ENCODE data around the gene C14orf93. TPM values are rescaled to one million over a fixed set of nuclear protein-coding genes. Genes with fewer than 3 reads are reported as not detected.

The C14orf93 gene
- total and polyA plus RNA-seq, 9 of the 15 experiments (the other 6 are each of a cell fraction or from before 2014, with no cell fraction given): 2.2 to 22.4 (median 16.1) TPM

DNA sequence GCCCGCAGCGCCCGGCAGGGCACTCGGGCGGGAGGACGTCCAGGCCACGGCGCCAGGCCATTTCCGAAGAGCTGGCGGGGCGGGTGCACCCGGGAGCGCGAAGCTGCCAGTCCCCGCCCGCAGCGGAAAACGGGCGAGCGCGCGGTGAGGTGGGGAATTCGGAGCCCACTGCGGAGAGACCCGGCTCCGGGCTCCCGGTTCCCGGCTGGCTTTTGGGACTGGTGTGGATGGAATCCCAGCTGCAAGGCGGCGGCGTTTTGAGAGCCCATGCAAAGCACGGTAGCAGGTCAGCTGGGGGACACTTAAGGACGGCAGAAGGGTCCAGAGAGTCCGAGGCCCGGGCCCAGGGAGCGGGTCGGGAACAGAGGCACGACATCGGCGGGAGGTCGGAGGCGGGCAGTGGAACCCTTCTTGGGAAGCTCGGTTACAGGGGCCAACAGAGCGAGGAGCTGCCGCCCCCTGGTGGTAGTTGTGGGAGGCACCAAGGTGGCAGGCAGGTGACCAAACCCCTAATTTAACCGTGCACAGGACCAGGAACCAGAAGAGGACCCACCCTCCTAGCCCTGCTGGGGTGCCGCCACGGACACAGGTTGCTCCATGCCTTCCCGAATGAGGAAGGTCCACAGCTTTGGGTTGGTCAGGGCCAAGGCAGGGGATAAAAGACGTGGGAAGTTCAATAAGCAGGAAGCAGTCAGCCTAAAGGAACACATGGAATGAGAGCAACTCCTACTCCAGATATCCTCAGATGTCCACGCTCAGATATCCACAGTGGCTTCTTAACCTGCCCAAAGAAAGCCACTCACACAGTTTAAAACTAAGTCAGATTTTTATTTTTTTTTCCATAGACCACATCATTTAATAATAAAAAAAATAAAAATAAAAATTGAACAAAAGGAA is 48.1 kb upstream of the C14orf93 start (continued):
- TF ChIP-seq, protein P1, sequence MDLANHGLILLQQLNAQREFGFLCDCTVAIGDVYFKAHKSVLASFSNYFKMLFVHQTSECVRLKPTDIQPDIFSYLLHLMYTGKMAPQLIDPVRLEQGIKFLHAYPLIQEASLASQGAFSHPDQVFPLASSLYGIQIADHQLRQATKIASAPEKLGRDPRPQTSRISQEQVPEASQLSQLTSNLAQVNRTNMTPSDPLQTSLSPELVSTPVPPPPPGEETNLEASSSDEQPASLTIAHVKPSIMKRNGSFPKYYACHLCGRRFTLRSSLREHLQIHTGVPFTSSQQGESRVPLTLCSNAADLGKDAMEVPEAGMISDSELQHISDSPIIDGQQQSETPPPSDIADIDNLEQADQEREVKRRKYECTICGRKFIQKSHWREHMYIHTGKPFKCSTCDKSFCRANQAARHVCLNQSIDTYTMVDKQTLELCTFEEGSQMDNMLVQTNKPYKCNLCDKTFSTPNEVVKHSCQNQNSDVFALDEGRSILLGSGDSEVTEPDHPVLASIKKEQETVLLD (IDR thresholded peaks at IDR 0.05): no peak
- TF ChIP-seq HDAC2 (IDR thresholded peaks at IDR 0.05): peak; percentile 76
- TF ChIP-seq, protein P2, sequence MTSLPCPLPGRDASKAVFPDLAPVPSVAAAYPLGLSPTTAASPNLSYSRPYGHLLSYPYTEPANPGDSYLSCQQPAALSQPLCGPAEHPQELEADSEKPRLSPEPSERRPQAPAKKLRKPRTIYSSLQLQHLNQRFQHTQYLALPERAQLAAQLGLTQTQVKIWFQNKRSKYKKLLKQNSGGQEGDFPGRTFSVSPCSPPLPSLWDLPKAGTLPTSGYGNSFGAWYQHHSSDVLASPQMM (CRISPR knock-in tag; IDR thresholded peaks at IDR 0.05): no peak
- no peak for TF ChIP-seq PHF21A (IDR thresholded peaks at IDR 0.05; ENCODE audit: borderline replicate concordance, low read depth)
- TF ChIP-seq TOE1 (IDR thresholded peaks at IDR 0.05; ENCODE audit: borderline replicate concordance): peak; percentile 52; the same call in 1 of the 2 replicates
- TF ChIP-seq TOE1 (CRISPR knock-in tag; IDR thresholded peaks at IDR 0.05; ENCODE audit: borderline replicate concordance, low read depth): no peak
- TF ChIP-seq, protein P3, sequence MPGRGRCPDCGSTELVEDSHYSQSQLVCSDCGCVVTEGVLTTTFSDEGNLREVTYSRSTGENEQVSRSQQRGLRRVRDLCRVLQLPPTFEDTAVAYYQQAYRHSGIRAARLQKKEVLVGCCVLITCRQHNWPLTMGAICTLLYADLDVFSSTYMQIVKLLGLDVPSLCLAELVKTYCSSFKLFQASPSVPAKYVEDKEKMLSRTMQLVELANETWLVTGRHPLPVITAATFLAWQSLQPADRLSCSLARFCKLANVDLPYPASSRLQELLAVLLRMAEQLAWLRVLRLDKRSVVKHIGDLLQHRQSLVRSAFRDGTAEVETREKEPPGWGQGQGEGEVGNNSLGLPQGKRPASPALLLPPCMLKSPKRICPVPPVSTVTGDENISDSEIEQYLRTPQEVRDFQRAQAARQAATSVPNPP (IDR thresholded peaks at IDR 0.05; ENCODE audit: borderline replicate concordance, insufficient read depth, insufficient read length): no peak
- no peak for TF ChIP-seq ZNF124 (CRISPR knock-in tag; IDR thresholded peaks at IDR 0.05)
- TF ChIP-seq, protein P4, sequence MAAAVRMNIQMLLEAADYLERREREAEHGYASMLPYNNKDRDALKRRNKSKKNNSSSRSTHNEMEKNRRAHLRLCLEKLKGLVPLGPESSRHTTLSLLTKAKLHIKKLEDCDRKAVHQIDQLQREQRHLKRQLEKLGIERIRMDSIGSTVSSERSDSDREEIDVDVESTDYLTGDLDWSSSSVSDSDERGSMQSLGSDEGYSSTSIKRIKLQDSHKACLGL (CRISPR knock-in tag; IDR thresholded peaks at IDR 0.05; ENCODE audit: borderline replicate concordance, poor library complexity, severe bottlenecking): no peak
- TF ChIP-seq CTBP1 (IDR thresholded peaks at IDR 0.05; ENCODE audit: borderline replicate concordance): peak; percentile 83
- no peak for TF ChIP-seq ESRRB (CRISPR knock-in tag; IDR thresholded peaks at IDR 0.05; ENCODE audit: borderline replicate concordance)
- TF ChIP-seq RBFOX2 (IDR thresholded peaks at IDR 0.05; ENCODE audit: low read depth, low read length): peak; percentile 66
- TF ChIP-seq, protein P5, sequence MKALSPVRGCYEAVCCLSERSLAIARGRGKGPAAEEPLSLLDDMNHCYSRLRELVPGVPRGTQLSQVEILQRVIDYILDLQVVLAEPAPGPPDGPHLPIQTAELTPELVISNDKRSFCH (CRISPR knock-in tag; IDR thresholded peaks at IDR 0.05): no peak
- TF ChIP-seq, protein P5 (tag; IDR thresholded peaks at IDR 0.05): no peak; the same call in 1 of the 2 replicates
- TF ChIP-seq XRCC5 (IDR thresholded peaks at IDR 0.05; ENCODE audit: low read depth, low read length): 0 out of 2 replicates have a peak, but pooled peaks have one; percentile 78
- TF ChIP-seq SRSF9 (IDR thresholded peaks at IDR 0.05; ENCODE audit: borderline replicate concordance, low read depth, low read length): no peak
- TF ChIP-seq U2AF2 (optimal IDR thresholded peaks at IDR 0.05; ENCODE audit: low read depth, low read length): no peak
- TF ChIP-seq, protein P6, sequence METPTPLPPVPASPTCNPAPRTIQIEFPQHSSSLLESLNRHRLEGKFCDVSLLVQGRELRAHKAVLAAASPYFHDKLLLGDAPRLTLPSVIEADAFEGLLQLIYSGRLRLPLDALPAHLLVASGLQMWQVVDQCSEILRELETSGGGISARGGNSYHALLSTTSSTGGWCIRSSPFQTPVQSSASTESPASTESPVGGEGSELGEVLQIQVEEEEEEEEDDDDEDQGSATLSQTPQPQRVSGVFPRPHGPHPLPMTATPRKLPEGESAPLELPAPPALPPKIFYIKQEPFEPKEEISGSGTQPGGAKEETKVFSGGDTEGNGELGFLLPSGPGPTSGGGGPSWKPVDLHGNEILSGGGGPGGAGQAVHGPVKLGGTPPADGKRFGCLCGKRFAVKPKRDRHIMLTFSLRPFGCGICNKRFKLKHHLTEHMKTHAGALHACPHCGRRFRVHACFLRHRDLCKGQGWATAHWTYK (CRISPR knock-in tag; IDR thresholded peaks at IDR 0.05): no peak
- peak; percentile 84 for TF ChIP-seq CC2D1A (IDR thresholded peaks at IDR 0.05)
- TF ChIP-seq CBX1 (IDR thresholded peaks at IDR 0.05; ENCODE audit: low read depth): no peak
- no peak for TF ChIP-seq FOXA3 (CRISPR knock-in tag; conservative IDR thresholded peaks at IDR 0.05 in 1 of 2, IDR thresholded peaks at IDR 0.05 in 1 of 2)
- TF ChIP-seq SMAD2 (IDR thresholded peaks at IDR 0.05; ENCODE audit: low read depth, low read length): no peak
